WTC11 (cell line): ENCODE data around the gene GATA3. TPM values are rescaled to one million over a fixed set of nuclear protein-coding genes. Genes with fewer than 3 reads are reported as not detected.

ENCODE experiments used
- ATAC-seq: fragments of 200-7000 bp; cut with Tn5 transposase; 2 replicates; pipeline ENCODE4 v1.10.0; 2021; ENCODE audit warnings: mild to moderate bottlenecking, moderate library complexity
- CTCF ChIA-PET: fragments of 300-600 bp; sonication (Branson Sonifier 250); formaldehyde crosslinking; loops from one replicate; lab custom pipeline; 2021; ENCODE audit warnings: antibody characterized with exemption; lab: Charles Lee
- POLR2A ChIA-PET: fragments of 350-600 bp; sonication (Branson Sonifier 250); formaldehyde crosslinking; loops from one replicate; lab custom pipeline; 2021; ENCODE audit warnings: antibody characterized with exemption; lab: Charles Lee
- DNase-seq: peaks from one replicate; pipeline ENCODE4 v3.0.0; 2021; ENCODE audit warnings: low spot score
- H3K27ac Mint-ChIP-seq: 2 replicates; pipeline ENCODE4 v1.8.0; 2021; ENCODE audit warnings: mixed read lengths
- H3K27me3 Mint-ChIP-seq: 2 replicates; pipeline ENCODE4 v1.8.0; 2021; ENCODE audit warnings: low read depth, mild to moderate bottlenecking, moderate library complexity, mixed read lengths
- H3K36me3 Mint-ChIP-seq: 2 replicates; pipeline ENCODE4 v1.8.0; 2021; ENCODE audit warnings: mixed read lengths
- H3K4me1 Mint-ChIP-seq: 2 replicates; pipeline ENCODE4 v1.8.0; 2022; ENCODE audit warnings: mixed read lengths
- H3K4me3 Mint-ChIP-seq: 2 replicates; pipeline ENCODE4 v1.8.0; 2021; ENCODE audit warnings: mild to moderate bottlenecking, moderate library complexity, mixed read lengths
- H3K9me3 Mint-ChIP-seq: 2 replicates; pipeline ENCODE4 v1.8.0; 2021; ENCODE audit warnings: mixed read lengths
- E2F1 ChIP-seq: sonication (generic); formaldehyde crosslinking; IDR thresholded peaks from 2 replicates; pipeline ENCODE4 v1.8.0; 2022; ENCODE audit warnings: mild to moderate bottlenecking, missing genetic modification reagents
- ESRRA ChIP-seq: sonication (generic); formaldehyde crosslinking; IDR thresholded peaks from 2 replicates; pipeline ENCODE4 v1.8.1; 2022; ENCODE audit warnings: mild to moderate bottlenecking, missing genetic modification reagents, borderline replicate concordance
- FOXP1 ChIP-seq: sonication (generic); formaldehyde crosslinking; IDR thresholded peaks from 2 replicates; pipeline ENCODE4 v1.8.0; 2022; ENCODE audit warnings: missing genetic modification reagents, mild to moderate bottlenecking, moderate library complexity, borderline replicate concordance
- NFYB ChIP-seq: sonication (generic); formaldehyde crosslinking; conservative IDR thresholded peaks from 2 replicates; pipeline ENCODE4 v1.8.0; 2022; ENCODE audit warnings: low read depth, missing genetic modification reagents
- NR2C2 ChIP-seq: sonication (generic); formaldehyde crosslinking; IDR thresholded peaks from 2 replicates; pipeline ENCODE4 v1.8.0; 2022; ENCODE audit warnings: mild to moderate bottlenecking, missing genetic modification reagents
- SMAD3 ChIP-seq: sonication (generic); formaldehyde crosslinking; IDR thresholded peaks from 2 replicates; pipeline ENCODE4 v1.8.0; 2022; ENCODE audit warnings: missing genetic modification reagents, mild to moderate bottlenecking, borderline replicate concordance
- USF2 ChIP-seq: sonication (generic); formaldehyde crosslinking; IDR thresholded peaks from 2 replicates; pipeline ENCODE4 v1.8.1; 2023; ENCODE audit warnings: mild to moderate bottlenecking, missing genetic modification reagents, moderate library complexity
- ZNF281 ChIP-seq: sonication (generic); formaldehyde crosslinking; IDR thresholded peaks from 2 replicates; pipeline ENCODE4 v1.8.0; 2023; ENCODE audit warnings: mild to moderate bottlenecking, missing genetic modification reagents
- ZNF416 ChIP-seq: fragments of 250-450 bp; sonication (Bioruptor Pico); IDR thresholded peaks from 2 replicates; pipeline ENCODE4 v1.9.0; 2021; ENCODE audit warnings: mild to moderate bottlenecking, inconsistent platforms
- ZNF512 ChIP-seq: sonication (generic); formaldehyde crosslinking; IDR thresholded peaks from 2 replicates; pipeline ENCODE4 v1.8.1; 2022; ENCODE audit warnings: missing genetic modification reagents, borderline replicate concordance
- total RNA-seq: library from RNA; stranded (reverse); gene quantifications from 3 replicates; pipeline ENCODE4 v1.2.3, GENCODE V29; 2021
- TF ChIP-seq, protein P1 (sequence below): sonication (generic); formaldehyde crosslinking; conservative IDR thresholded peaks from 2 replicates; pipeline ENCODE4 v1.8.1; 2022; ENCODE audit warnings: mild to moderate bottlenecking, missing genetic modification reagents
- TF ChIP-seq, protein P2 (sequence below): fragments of 250-450 bp; sonication (Bioruptor Pico); IDR thresholded peaks from 2 replicates; pipeline ENCODE4 v1.9.0; 2021; ENCODE audit warnings: mild to moderate bottlenecking, borderline replicate concordance
- TF ChIP-seq, protein P3 (sequence below): sonication (generic); formaldehyde crosslinking; IDR thresholded peaks from 2 replicates; pipeline ENCODE4 v1.8.1; 2023; ENCODE audit warnings: mild to moderate bottlenecking, missing genetic modification reagents, moderate library complexity

Gene GATA3
- total RNA-seq, 1 experiment from 2014 or later: 0.72 TPM

- no peak for TF ChIP-seq ZNF512 (CRISPR knock-in tag)
- TF ChIP-seq, protein P1, sequence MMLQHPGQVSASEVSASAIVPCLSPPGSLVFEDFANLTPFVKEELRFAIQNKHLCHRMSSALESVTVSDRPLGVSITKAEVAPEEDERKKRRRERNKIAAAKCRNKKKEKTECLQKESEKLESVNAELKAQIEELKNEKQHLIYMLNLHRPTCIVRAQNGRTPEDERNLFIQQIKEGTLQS (CRISPR knock-in tag): no peak
- no peak for TF ChIP-seq USF2 (CRISPR knock-in tag)
- no peak for TF ChIP-seq ESRRA
- no peak for TF ChIP-seq ZNF416 (CRISPR knock-in tag)
Measured at GRCh38 chr10:8066797-8067196, 12.3 kb downstream of the GATA3 start (continued).

DNA sequence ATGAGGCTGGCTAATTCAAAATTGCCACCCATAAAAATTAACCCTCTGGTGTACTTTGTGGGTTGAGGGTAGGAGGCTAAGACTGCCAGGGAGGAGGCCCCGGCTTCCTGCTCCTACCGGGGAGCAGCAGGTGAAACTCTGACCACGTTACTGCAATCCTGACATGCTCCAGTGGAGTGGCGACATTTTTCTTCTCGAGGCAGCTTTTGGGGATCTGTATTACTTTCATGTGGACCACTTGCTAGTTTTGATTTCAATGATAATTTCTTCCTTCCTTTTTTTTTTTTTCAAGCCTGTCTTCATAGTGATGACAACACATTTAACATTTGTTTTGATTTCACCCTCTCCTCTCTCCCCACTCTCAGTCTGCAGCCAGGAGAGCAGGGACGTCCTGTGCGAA lies 14.6 kb downstream of the GATA3 start:
- TF ChIP-seq, protein P2, sequence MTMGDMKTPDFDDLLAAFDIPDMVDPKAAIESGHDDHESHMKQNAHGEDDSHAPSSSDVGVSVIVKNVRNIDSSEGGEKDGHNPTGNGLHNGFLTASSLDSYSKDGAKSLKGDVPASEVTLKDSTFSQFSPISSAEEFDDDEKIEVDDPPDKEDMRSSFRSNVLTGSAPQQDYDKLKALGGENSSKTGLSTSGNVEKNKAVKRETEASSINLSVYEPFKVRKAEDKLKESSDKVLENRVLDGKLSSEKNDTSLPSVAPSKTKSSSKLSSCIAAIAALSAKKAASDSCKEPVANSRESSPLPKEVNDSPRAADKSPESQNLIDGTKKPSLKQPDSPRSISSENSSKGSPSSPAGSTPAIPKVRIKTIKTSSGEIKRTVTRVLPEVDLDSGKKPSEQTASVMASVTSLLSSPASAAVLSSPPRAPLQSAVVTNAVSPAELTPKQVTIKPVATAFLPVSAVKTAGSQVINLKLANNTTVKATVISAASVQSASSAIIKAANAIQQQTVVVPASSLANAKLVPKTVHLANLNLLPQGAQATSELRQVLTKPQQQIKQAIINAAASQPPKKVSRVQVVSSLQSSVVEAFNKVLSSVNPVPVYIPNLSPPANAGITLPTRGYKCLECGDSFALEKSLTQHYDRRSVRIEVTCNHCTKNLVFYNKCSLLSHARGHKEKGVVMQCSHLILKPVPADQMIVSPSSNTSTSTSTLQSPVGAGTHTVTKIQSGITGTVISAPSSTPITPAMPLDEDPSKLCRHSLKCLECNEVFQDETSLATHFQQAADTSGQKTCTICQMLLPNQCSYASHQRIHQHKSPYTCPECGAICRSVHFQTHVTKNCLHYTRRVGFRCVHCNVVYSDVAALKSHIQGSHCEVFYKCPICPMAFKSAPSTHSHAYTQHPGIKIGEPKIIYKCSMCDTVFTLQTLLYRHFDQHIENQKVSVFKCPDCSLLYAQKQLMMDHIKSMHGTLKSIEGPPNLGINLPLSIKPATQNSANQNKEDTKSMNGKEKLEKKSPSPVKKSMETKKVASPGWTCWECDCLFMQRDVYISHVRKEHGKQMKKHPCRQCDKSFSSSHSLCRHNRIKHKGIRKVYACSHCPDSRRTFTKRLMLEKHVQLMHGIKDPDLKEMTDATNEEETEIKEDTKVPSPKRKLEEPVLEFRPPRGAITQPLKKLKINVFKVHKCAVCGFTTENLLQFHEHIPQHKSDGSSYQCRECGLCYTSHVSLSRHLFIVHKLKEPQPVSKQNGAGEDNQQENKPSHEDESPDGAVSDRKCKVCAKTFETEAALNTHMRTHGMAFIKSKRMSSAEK (CRISPR knock-in tag): no peak
- TF ChIP-seq E2F1 (CRISPR knock-in tag): no peak
- no peak for TF ChIP-seq NR2C2 (CRISPR knock-in tag)
- no peak for TF ChIP-seq FOXP1
- TF ChIP-seq NFYB (CRISPR knock-in tag): no peak
- TF ChIP-seq USF2 (CRISPR knock-in tag): no peak
- TF ChIP-seq, all 79 proteins: peak for 0
- POLR2A ChIA-PET: no interaction called here
- Mint-ChIP-seq H3K4me1 (peaks cover 33% of the 10 kb centered on the region), H3K27ac (no peak overlapping the region), H3K4me3 (no peak overlapping the region), H3K36me3 (no peaks in the 10 kb centered on the region), H3K9me3 (no peaks in the 10 kb centered on the region), H3K27me3 (peaks cover 37% of the 10 kb centered on the region)
- CTCF ChIA-PET: no interaction called here
- no peak for ATAC-seq
- no peak for DNase-seq

- H3K36me3 Mint-ChIP-seq: no peaks in the 10 kb centered on the region
- no peak overlapping the region for H3K4me3 Mint-ChIP-seq
- no peaks in the 10 kb centered on the region for H3K9me3 Mint-ChIP-seq
- ChIA-PET CTCF (no interaction called here), POLR2A (no interaction called here)
- peaks cover 32% of the 10 kb centered on the region for H3K27me3 Mint-ChIP-seq
- ATAC-seq: no peak
- TF ChIP-seq ZNF281 (CRISPR knock-in tag): no peak
- TF ChIP-seq NFYB (CRISPR knock-in tag): no peak
- TF ChIP-seq SMAD3: no peak
- TF ChIP-seq, protein P3, sequence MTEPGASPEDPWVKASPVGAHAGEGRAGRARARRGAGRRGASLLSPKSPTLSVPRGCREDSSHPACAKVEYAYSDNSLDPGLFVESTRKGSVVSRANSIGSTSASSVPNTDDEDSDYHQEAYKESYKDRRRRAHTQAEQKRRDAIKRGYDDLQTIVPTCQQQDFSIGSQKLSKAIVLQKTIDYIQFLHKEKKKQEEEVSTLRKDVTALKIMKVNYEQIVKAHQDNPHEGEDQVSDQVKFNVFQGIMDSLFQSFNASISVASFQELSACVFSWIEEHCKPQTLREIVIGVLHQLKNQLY (CRISPR knock-in tag): no peak
- no peak overlapping the region for H3K27ac Mint-ChIP-seq
- peaks cover 30% of the 10 kb centered on the region for H3K4me1 Mint-ChIP-seq
- DNase-seq: no peak
Measured at GRCh38 chr10:8069627-8070026, 15.1 kb downstream of the GATA3 start.
